ENCODE results near the gene C11orf91. TPM values are rescaled to one million over a fixed set of nuclear protein-coding genes. Genes with fewer than 3 reads are reported as not detected.

Gene C11orf91
- total and polyA plus RNA-seq, 2 of the 4 experiments (the other 2 are of a cell fraction): 0.10 TPM; not detected in 1

GRCh38 chr11:33689085-33689484, 11.5 kb downstream of the C11orf91 start (continued):
- TF ChIP-seq ELK1 (IDR thresholded peaks at IDR 0.05; ENCODE audit: borderline replicate concordance, low read depth, low read length) (no peak), POLR2A (IDR thresholded peaks at IDR 0.05; ENCODE audit: low read depth, low read length) (no peak), FOS (IDR thresholded peaks at IDR 0.05; ENCODE audit: low read depth, low read length) (no peak), USF2 (IDR thresholded peaks at IDR 0.05; ENCODE audit: low read depth, low read length) (no peak), MAFK (IDR thresholded peaks at IDR 0.05; ENCODE audit: low read depth, low read length) (no peak)

Measured in IMR-90 (cell line).